Keratinocyte (primary cell): ENCODE results near the gene LIN9. TPM values are rescaled to one million over a fixed set of nuclear protein-coding genes. Genes with fewer than 3 reads are reported as not detected.
A peak's percentile ranks its signal among the peaks of the same experiment; 100 is the strongest.

Experiments used
- DNase-seq: peaks from one replicate; pipeline ENCODE4 v3.0.0-alpha.2; 2011; ENCODE audit warnings: low read depth, missing footprints, low spot score
- FAIRE-seq: peaks from 2 replicates; lab custom pipeline; 2011; peaks lifted over from hg19 to GRCh38; lab: Jason Lieb, UNC
- H2AFZ ChIP-seq: 2 replicates; pipeline ENCODE4 v1.6.0; 2012; ENCODE audit warnings: low read length, control low read depth, inconsistent platforms; ENCODE audit not compliant: control insufficient read depth
- H3K27ac ChIP-seq: 2 replicates; pipeline ENCODE4 v1.5.1; 2011; ENCODE audit warnings: low read length; ENCODE audit not compliant: control insufficient read depth, insufficient read depth
- H3K27me3 ChIP-seq: 3 replicates; pipeline ENCODE4 v1.6.0; 2011; ENCODE audit warnings: low read length; ENCODE audit not compliant: control insufficient read depth, insufficient read depth; ENCODE audit errors: extremely low read depth
- H3K36me3 ChIP-seq, 2 experiments: 2 replicates in 1 of 2; 3 replicates in 1 of 2; pipeline ENCODE4 v1.5.1; 2011; ENCODE audit warnings: low read length in 2 of 2, mild to moderate bottlenecking in 1 of 2; ENCODE audit not compliant: control insufficient read depth in 2 of 2, insufficient read depth in 2 of 2; ENCODE audit errors: extremely low read depth in 1 of 2
- H3K4me1 ChIP-seq: 3 replicates; pipeline ENCODE4 v1.5.1; 2011; ENCODE audit warnings: low read length; ENCODE audit not compliant: control insufficient read depth, insufficient read depth; ENCODE audit errors: extremely low read depth
- H3K4me2 ChIP-seq: 3 replicates; pipeline ENCODE4 v1.6.0; 2011; ENCODE audit warnings: low read depth, low read length; ENCODE audit not compliant: control insufficient read depth, insufficient read depth; ENCODE audit errors: extremely low read depth
- H3K4me3 ChIP-seq, 3 experiments: fragments of 200-600 bp in 1 of 3; sonication (generic) in 1 of 3; 2 replicates in 2 of 3; 3 replicates in 1 of 3; pipeline ENCODE4 v1.5.1; 2011 to 2016; ENCODE audit warnings: low read length in 3 of 3, mild to moderate bottlenecking in 3 of 3, control low read depth in 2 of 3, inconsistent platforms in 1 of 3, low read depth in 1 of 3, mixed read lengths in 1 of 3, mixed run types in 1 of 3, moderate library complexity in 1 of 3; ENCODE audit not compliant: control insufficient read depth in 2 of 3, insufficient read depth in 2 of 3; ENCODE audit errors: extremely low read depth in 1 of 3
- H3K79me2 ChIP-seq: 2 replicates; pipeline ENCODE4 v1.6.0; 2012; ENCODE audit warnings: low read length; ENCODE audit not compliant: control insufficient read depth, insufficient read depth
- H3K9ac ChIP-seq: 3 replicates; pipeline ENCODE4 v1.6.0; 2011; ENCODE audit warnings: low read length; ENCODE audit not compliant: control insufficient read depth, insufficient read depth; ENCODE audit errors: extremely low read depth
- H3K9me1 ChIP-seq: 3 replicates; pipeline ENCODE4 v1.6.0; 2011; ENCODE audit warnings: low read length; ENCODE audit not compliant: control insufficient read depth, insufficient read depth; ENCODE audit errors: extremely low read depth
- H3K9me3 ChIP-seq: 2 replicates; pipeline ENCODE4 v1.5.1; 2012; ENCODE audit warnings: low read depth, low read length; ENCODE audit not compliant: control insufficient read depth
- H4K20me1 ChIP-seq: 3 replicates; pipeline ENCODE4 v1.6.0; 2011; ENCODE audit warnings: low read length; ENCODE audit not compliant: control insufficient read depth, insufficient read depth; ENCODE audit errors: extremely low read depth
- EZH2 ChIP-seq: IDR thresholded peaks from one replicate; pipeline ENCODE4 v1.6.1; 2012; ENCODE audit warnings: inconsistent platforms, mild to moderate bottlenecking, low read length, moderate library complexity
- dilution Hi-C: fragments of 300-500 bp; cut with MboI; formaldehyde crosslinking; loops from one replicate; pipeline ENCODE4 v1.7.0; 2020; ENCODE audit warnings: low sequenced_read_pairs; ENCODE audit not compliant: extremely low pct_ligation_motif_present
- polyA plus RNA-seq, 5 experiments: library from polyadenylated mRNA; depleted of rRNA in 3 of 5; stranded (reverse) in 3 of 5; stranded (forward) in 1 of 5; unstranded in 1 of 5; fragments of >200 nt; gene quantifications; 1 replicate in 1 of 5; 2 replicates in 3 of 5; 3 replicates in 1 of 5; pipeline versions ENCODE4 v1.2.1 to v1.2.3, GENCODE V29; 2011 to 2012; ENCODE audit warnings: missing spikeins in 2 of 5, low read depth in 1 of 5, low replicate concordance in 1 of 5
- TF ChIP-seq, protein P1 (sequence below), 3 experiments: IDR thresholded peaks in 1 of 3; conservative IDR thresholded peaks in 1 of 3; optimal IDR thresholded peaks in 1 of 3; 2 replicates in 2 of 3; 3 replicates in 1 of 3; pipeline versions ENCODE3 to v1.5.1; 2011; ENCODE audit warnings: low read length in 3 of 3, mild to moderate bottlenecking in 3 of 3, moderate library complexity in 2 of 3, control low read depth in 1 of 3, inconsistent platforms in 1 of 3; ENCODE audit not compliant: insufficient read depth in 2 of 3; ENCODE audit errors: extremely low read depth in 1 of 3

Gene LIN9
- polyA plus RNA-seq, 1 donor (not counting 4 experiments of a cell fraction or from before 2014, with no cell fraction given): 5.6 TPM

DNA sequence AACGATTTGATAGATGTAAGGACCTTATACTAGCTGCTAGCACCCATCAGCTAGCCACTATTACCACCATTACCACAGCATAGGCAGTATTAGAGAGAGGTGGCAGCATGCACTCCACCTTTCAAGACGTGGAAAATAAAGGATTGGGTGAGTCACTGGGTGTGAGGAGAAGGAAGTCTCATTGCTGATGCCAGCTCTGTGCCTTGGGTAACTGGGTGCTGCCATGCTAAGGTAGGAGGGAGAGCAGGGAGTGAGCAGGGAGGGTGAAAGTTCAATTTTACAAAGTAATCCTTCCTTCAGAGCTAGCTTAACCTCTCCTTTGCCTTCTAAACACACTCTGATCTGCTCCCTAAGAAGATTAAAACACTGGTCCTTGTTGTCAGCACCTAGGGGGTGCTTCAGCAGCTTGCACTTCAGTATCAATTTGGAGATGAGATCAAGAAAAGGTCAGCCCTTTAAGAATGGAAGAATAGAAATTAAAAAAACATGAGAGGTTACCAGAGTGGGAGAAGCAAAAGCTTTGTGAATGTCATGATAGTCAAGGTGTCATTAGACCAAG lies 1.8 kb upstream of the LIN9 start:
- dilution Hi-C loops: no loop called here
- Histone ChIP-seq H3K4me1 (peaks cover 18% of the 10 kb centered on the region), H4K20me1 (no peaks in the 10 kb centered on the region), H3K9ac (no peak overlapping the region), H3K9me1 (no peaks in the 10 kb centered on the region), H2AFZ (peak overlapping the region; percentile 73), H3K4me2 (peak overlapping the region; percentile 98), H3K4me3 (no peak overlapping the region), H3K36me3 (no peaks in the 10 kb centered on the region), H3K9me3 (no peaks in the 10 kb centered on the region), H3K27ac (no peak overlapping the region), H3K27me3 (no peaks in the 10 kb centered on the region), H3K79me2 (peaks cover 23% of the 10 kb centered on the region)
- TF ChIP-seq, protein P1, sequence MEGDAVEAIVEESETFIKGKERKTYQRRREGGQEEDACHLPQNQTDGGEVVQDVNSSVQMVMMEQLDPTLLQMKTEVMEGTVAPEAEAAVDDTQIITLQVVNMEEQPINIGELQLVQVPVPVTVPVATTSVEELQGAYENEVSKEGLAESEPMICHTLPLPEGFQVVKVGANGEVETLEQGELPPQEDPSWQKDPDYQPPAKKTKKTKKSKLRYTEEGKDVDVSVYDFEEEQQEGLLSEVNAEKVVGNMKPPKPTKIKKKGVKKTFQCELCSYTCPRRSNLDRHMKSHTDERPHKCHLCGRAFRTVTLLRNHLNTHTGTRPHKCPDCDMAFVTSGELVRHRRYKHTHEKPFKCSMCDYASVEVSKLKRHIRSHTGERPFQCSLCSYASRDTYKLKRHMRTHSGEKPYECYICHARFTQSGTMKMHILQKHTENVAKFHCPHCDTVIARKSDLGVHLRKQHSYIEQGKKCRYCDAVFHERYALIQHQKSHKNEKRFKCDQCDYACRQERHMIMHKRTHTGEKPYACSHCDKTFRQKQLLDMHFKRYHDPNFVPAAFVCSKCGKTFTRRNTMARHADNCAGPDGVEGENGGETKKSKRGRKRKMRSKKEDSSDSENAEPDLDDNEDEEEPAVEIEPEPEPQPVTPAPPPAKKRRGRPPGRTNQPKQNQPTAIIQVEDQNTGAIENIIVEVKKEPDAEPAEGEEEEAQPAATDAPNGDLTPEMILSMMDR (optimal IDR thresholded peaks at IDR 0.05 in 1 of 3, IDR thresholded peaks at IDR 0.05 in 1 of 3, conservative IDR thresholded peaks at IDR 0.05 in 1 of 3; ENCODE audit: extremely low read depth in 1 of 3, insufficient read depth in 2 of 3, low read length in 3 of 3): no peak
- TF ChIP-seq EZH2: no peak
- DNase-seq (no peak), FAIRE-seq (peak; percentile 71)

DNA sequence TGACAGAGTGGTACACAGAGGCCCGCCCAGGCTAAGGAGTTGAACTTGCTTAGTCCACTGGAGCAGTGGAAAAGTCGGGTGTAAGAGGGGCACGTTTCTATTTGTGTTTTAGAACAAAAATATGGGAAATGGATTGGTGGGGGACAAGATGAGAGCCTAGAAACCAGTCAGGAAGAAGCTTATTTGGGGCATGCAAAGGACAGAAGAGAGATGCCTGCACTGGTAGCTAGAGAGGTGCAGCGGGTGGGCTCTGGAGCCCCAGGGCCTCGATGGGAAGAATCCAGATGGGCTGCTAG lies 1.2 kb upstream of the LIN9 start:
- H2AFZ ChIP-seq: peak overlapping the region; percentile 95
- peak overlapping the region in 1 of 3 experiments; percentile 73 for H3K4me3 ChIP-seq
- FAIRE-seq: no peak

More for the DNA sequence above, 1.2 kb upstream of the LIN9 start:
- dilution Hi-C loops: no loop called here
- H3K79me2 ChIP-seq: peaks cover 28% of the 10 kb centered on the region
- H3K4me1 ChIP-seq: peaks cover 18% of the 10 kb centered on the region
- no peaks in the 10 kb centered on the region for H3K36me3 ChIP-seq
- no peaks in the 10 kb centered on the region for H3K9me3 ChIP-seq
- no peaks in the 10 kb centered on the region for H3K27me3 ChIP-seq
- TF ChIP-seq, protein P1 (optimal IDR thresholded peaks at IDR 0.05 in 1 of 3, IDR thresholded peaks at IDR 0.05 in 1 of 3, conservative IDR thresholded peaks at IDR 0.05 in 1 of 3; ENCODE audit: extremely low read depth in 1 of 3, insufficient read depth in 2 of 3, low read length in 3 of 3): no peak
- no peak for TF ChIP-seq EZH2
- H3K9ac ChIP-seq: no peak overlapping the region
- no peak overlapping the region for H3K27ac ChIP-seq
- no peaks in the 10 kb centered on the region for H4K20me1 ChIP-seq
- H3K9me1 ChIP-seq: no peaks in the 10 kb centered on the region
- no peak for DNase-seq
- H3K4me2 ChIP-seq: peak overlapping the region; percentile 98
